Stimulated activated CD4-positive, alpha-beta T cell treated with anti-CD3 and anti-CD28 coated beads, TNF-alpha, amount 100 ng/mL, for 24 hours (primary cell): Measurements from ENCODE around the gene XRCC4.

Experiments
- DNase-seq, 3 experiments: peaks; one replicate each; pipeline ENCODE4 v3.0.0-alpha.2; 2020; ENCODE audit warnings: low read depth in 3 of 3

Gene XRCC4

GRCh38 chr5:83385812-83386211 is 308.5 kb downstream of the XRCC4 start:
- DNase-seq = no peak

GRCh38 chr5:83387041-83387440 is 309.7 kb downstream of the XRCC4 start:
- DNase-seq = no peak

- DNase-seq = no peak
These were observed 311.3 kb downstream of the XRCC4 start for GRCh38 chr5:83388608-83389007.

- no peak for DNase-seq
These were observed 315.6 kb downstream of the XRCC4 start for GRCh38 chr5:83392766-83393503.

GRCh38 chr5:83393504-83393866 is 316.1 kb downstream of the XRCC4 start:
- no peak for DNase-seq

- no peak for DNase-seq
These were observed 316.8 kb downstream of the XRCC4 start for GRCh38 chr5:83394190-83394589.

GRCh38 chr5:83396662-83397061 is 319.3 kb downstream of the XRCC4 start:
- DNase-seq = no peak

- DNase-seq = no peak
These were observed 320.3 kb downstream of the XRCC4 start for GRCh38 chr5:83397658-83398057.

- DNase-seq = no peak
These were observed 322.9 kb downstream of the XRCC4 start for GRCh38 chr5:83400241-83400640.

- no peak for DNase-seq
These were observed 323.4 kb downstream of the XRCC4 start for GRCh38 chr5:83400701-83401100.

GRCh38 chr5:83401122-83401731 is 323.9 kb downstream of the XRCC4 start:
- DNase-seq = no peak

GRCh38 chr5:83401775-83402174 is 324.4 kb downstream of the XRCC4 start:
- DNase-seq = no peak
